SK-N-MC (cell line): ENCODE results near the gene AKT1S1.

Experiments used
- EZH2 ChIP-seq: fragments of 200-600 bp; sonication (generic); IDR thresholded peaks from one replicate; pipeline ENCODE4 v1.6.1; 2017; ENCODE audit warnings: antibody characterized with exemption
- POLR2AphosphoS5 ChIP-seq: IDR thresholded peaks from 2 replicates; pipeline ENCODE4 v1.6.1; 2012; ENCODE audit warnings: mild to moderate bottlenecking, low read depth, low read length, borderline replicate concordance

DNA sequence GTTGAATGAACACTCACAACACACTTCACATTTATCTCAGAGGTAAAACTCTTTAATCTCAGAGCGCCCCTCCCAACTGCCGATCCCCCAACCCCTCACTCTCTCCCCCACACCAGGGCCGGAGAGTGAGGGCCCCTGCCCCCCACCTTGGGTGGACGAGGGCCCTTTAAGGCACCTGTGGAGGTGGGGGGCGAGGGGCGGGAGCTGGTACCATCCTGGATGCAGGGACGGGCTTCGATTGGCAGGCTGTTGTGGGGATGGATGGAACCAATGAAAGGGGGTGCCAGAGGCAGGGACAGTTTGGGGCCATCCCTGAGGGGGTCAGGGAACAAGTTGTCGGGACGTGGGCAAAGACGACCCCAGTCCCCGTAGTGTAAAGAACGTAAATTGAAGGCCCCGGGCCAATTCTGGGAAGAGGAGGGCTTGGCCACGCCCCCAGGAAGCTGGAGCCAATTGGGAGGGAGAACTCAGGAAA, 8.1 kb downstream of the AKT1S1 start:
- TF ChIP-seq POLR2AphosphoS5 (no peak), EZH2 (no peak)
